Mucosa of descending colon (tissue), 3 donors: ENCODE measurements around the gene SPART. TPM values are rescaled to one million over a fixed set of nuclear protein-coding genes. Genes with fewer than 3 reads are reported as not detected.
A peak's percentile ranks its signal among the peaks of the same experiment; 100 is the strongest.

Source experiments
- ATAC-seq: fragments of 200-7000 bp; cut with Tn5 transposase; one replicate; pipeline ENCODE4 v1.9.1; 2020; ENCODE audit warnings: mild to moderate bottlenecking, moderate library complexity
- DNase-seq, 3 donors: peaks; one replicate each; pipeline ENCODE4 v3.0.0-alpha.2; 2020
- H3K36me3 ChIP-seq: fragments of 200-600 bp; one replicate; pipeline ENCODE4 v1.8.0; 2021; ENCODE audit warnings: low read depth, mild to moderate bottlenecking
- H3K4me1 ChIP-seq: fragments of 200-600 bp; one replicate; pipeline ENCODE4 v1.8.0; 2021; ENCODE audit warnings: low read depth, mild to moderate bottlenecking
- H3K4me3 ChIP-seq: fragments of 200-600 bp; one replicate; pipeline ENCODE4 v1.8.0; 2021; ENCODE audit warnings: mild to moderate bottlenecking
- H3K9me3 ChIP-seq: fragments of 200-600 bp; one replicate; pipeline ENCODE4 v1.8.0; 2021; ENCODE audit warnings: mild to moderate bottlenecking
- CTCF ChIP-seq: fragments of 200-600 bp; IDR thresholded peaks from one replicate; pipeline ENCODE4 v1.8.0; 2022; ENCODE audit warnings: antibody characterized with exemption, mild to moderate bottlenecking
- intact Hi-C, 2 donors: fragments of 100-400 bp; cut with DNase I in 1 of 2; cut with micrococcal nuclease in 1 of 2; formaldehyde crosslinking; loops; one replicate each; pipeline versions ENCODE4 v1.11.0 to v1.11.1; 2022; cut with DNase I, micrococcal nuclease
- total RNA-seq, 3 donors: library from RNA; stranded (reverse); fragmentation: NEBNext Ultra II Directional in 2 of 3; extraction: Animal tissue kit (Norgen Biotek cat#: 25700) in 2 of 3; gene quantifications; one replicate each; pipeline versions ENCODE4 v1.2.1 to v1.2.4, GENCODE V29; 2021 to 2023
- donor health status: DM: no; HTN: no; CAD: no; lungs with moderate emphysema.
- donor health status: DM: no; HTN: no; CAD: no.
- donor health status: DM: no; HTN: yes; CAD: no.

The SPART gene
- total RNA-seq, 3 donors from 2014 or later: 6.0 to 93.4 (median 13.4) TPM

GRCh38 chr13:36354842-36355623 lies 8.8 kb upstream of the SPART start:
- intact Hi-C loops: no loop called here
- no peaks in the 10 kb centered on the region for H3K9me3 ChIP-seq
- ATAC-seq (no peak), DNase-seq (no peak)
- no peaks in the 10 kb centered on the region for H3K36me3 ChIP-seq
- TF ChIP-seq CTCF: no peak
- H3K4me1 ChIP-seq: no peaks in the 10 kb centered on the region
- H3K4me3 ChIP-seq: no peak overlapping the region

- DNase-seq (no peak), ATAC-seq (no peak)
- TF ChIP-seq CTCF: no peak
- intact Hi-C loops: no loop called here
- H3K4me3 ChIP-seq: no peak overlapping the region
- no peaks in the 10 kb centered on the region for H3K9me3 ChIP-seq
- no peaks in the 10 kb centered on the region for H3K36me3 ChIP-seq
- no peaks in the 10 kb centered on the region for H3K4me1 ChIP-seq
Measured at GRCh38 chr13:36353001-36353400, 6.8 kb upstream of the SPART start.

GRCh38 chr13:36352350-36352749 lies 6.2 kb upstream of the SPART start:
- Histone ChIP-seq H3K4me3 (no peak overlapping the region), H3K36me3 (no peaks in the 10 kb centered on the region), H3K9me3 (no peaks in the 10 kb centered on the region), H3K4me1 (no peaks in the 10 kb centered on the region)
- TF ChIP-seq CTCF: no peak
- DNase-seq (no peak), ATAC-seq (no peak)
- intact Hi-C loops: no loop called here

- Histone ChIP-seq H3K4me1 (peaks cover 2% of the 10 kb centered on the region), H3K4me3 (no peak overlapping the region), H3K36me3 (no peaks in the 10 kb centered on the region), H3K9me3 (no peaks in the 10 kb centered on the region)
- DNase-seq: no peak
- TF ChIP-seq CTCF: no peak
- ATAC-seq: no peak
- intact Hi-C loops: no loop called here
Measured at GRCh38 chr13:36347531-36348210, 1.5 kb upstream of the SPART start.

- H3K36me3 ChIP-seq: no peaks in the 10 kb centered on the region
- intact Hi-C loops: no loop called here
- peak; percentile 39 to 65 (median 53) for DNase-seq
- ATAC-seq: peak; percentile 39
- peak overlapping the region; percentile 20 for H3K4me3 ChIP-seq
- TF ChIP-seq CTCF: no peak
- H3K9me3 ChIP-seq: no peaks in the 10 kb centered on the region
- H3K4me1 ChIP-seq: peaks cover 2% of the 10 kb centered on the region
Measured at GRCh38 chr13:36345438-36346221, 564 bp downstream of the SPART start.
